Neural cell (in vitro differentiated cells): ENCODE data around the gene GP5.

ENCODE experiments used
- CTCF ChIP-seq: fragments of 450-650 bp; IDR thresholded peaks from 2 replicates; pipeline ENCODE4 v1.5.1; 2014; ENCODE audit warnings: antibody characterized with exemption, mild to moderate bottlenecking, moderate library complexity; ENCODE audit not compliant: poor library complexity, severe bottlenecking
- EP300 ChIP-seq: fragments of 450-650 bp; conservative IDR thresholded peaks from 2 replicates; pipeline ENCODE4 v1.6.1; 2014; ENCODE audit warnings: antibody characterized with exemption, mild to moderate bottlenecking, moderate library complexity; ENCODE audit not compliant: poor library complexity, severe bottlenecking
- EZH2 ChIP-seq: fragments of 200-600, 300-800 bp; shearing (Covaris generic), sonication (generic); IDR thresholded peaks from 2 replicates; pipeline ENCODE4 v1.6.1; 2014; ENCODE audit warnings: antibody characterized with exemption, low read length, borderline replicate concordance, mild to moderate bottlenecking; ENCODE audit not compliant: insufficient read depth, poor library complexity, severe bottlenecking
- POLR2AphosphoS5 ChIP-seq: IDR thresholded peaks from 2 replicates; pipeline ENCODE4 v1.6.1; 2012
- RAD21 ChIP-seq: fragments of 450-650 bp; conservative IDR thresholded peaks from 2 replicates; pipeline ENCODE4 v1.6.1; 2014; ENCODE audit warnings: antibody characterized with exemption, mild to moderate bottlenecking, moderate library complexity
- REST ChIP-seq: IDR thresholded peaks from 2 replicates; pipeline ENCODE4 v1.6.1; 2012; ENCODE audit warnings: borderline replicate concordance
- SMC3 ChIP-seq: fragments of 450-650 bp; conservative IDR thresholded peaks from 2 replicates; pipeline ENCODE4 v1.6.1; 2014; ENCODE audit warnings: antibody characterized with exemption, mild to moderate bottlenecking, moderate library complexity; ENCODE audit not compliant: poor library complexity
- TAF1 ChIP-seq: IDR thresholded peaks from 2 replicates; pipeline ENCODE4 v1.6.1; 2012; ENCODE audit warnings: low read depth

GRCh38 chr3:194425399-194425798, 26.3 kb upstream of the GP5 start:
- TF ChIP-seq EZH2 (no peak), CTCF (no peak), RAD21 (no peak), SMC3 (no peak), POLR2AphosphoS5 (no peak), TAF1 (no peak), EP300 (no peak), REST (no peak)
